Subcutaneous adipose tissue (tissue), 4 donors: ENCODE results near the gene CAPN12. TPM values are rescaled to one million over a fixed set of nuclear protein-coding genes. Genes with fewer than 3 reads are reported as not detected.

Experiments
- CTCF ChIP-seq: fragments of 450-650 bp; IDR thresholded peaks from one replicate; pipeline ENCODE4 v1.5.1; 2016; ENCODE audit warnings: low read depth, mild to moderate bottlenecking, control low read depth, antibody characterized with exemption, moderate library complexity
- total RNA-seq, 4 donors: library from RNA; depleted of rRNA; stranded (reverse); fragments of >200 nt; gene quantifications; one replicate each; pipeline ENCODE4 v1.1.0, GENCODE V29; 2016

The CAPN12 gene
- total RNA-seq, 4 donors from 2014 or later: 0.57 to 1.8 (median 0.68) TPM; not detected in 1

- TF ChIP-seq CTCF: no peak
Observed at GRCh38 chr19:38693380-38694223, 50.7 kb downstream of the CAPN12 start.

- no peak for TF ChIP-seq CTCF
Observed at GRCh38 chr19:38692458-38693379, 51.6 kb downstream of the CAPN12 start.

- TF ChIP-seq CTCF: no peak
Observed at GRCh38 chr19:38691938-38692457, 52.3 kb downstream of the CAPN12 start.

- TF ChIP-seq CTCF: no peak
Observed at GRCh38 chr19:38690832-38691231, 53.4 kb downstream of the CAPN12 start.

GRCh38 chr19:38690146-38690545 is 54.1 kb downstream of the CAPN12 start:
- TF ChIP-seq CTCF: no peak

- TF ChIP-seq CTCF: no peak
Observed at GRCh38 chr19:38687837-38688378, 56.4 kb downstream of the CAPN12 start.
